ENCODE results near the gene CCDC148.

The CCDC148 gene

GRCh38 chr2:158131919-158132566, 324.5 kb downstream of the CCDC148 start:
- no peak for TF ChIP-seq CTCF (IDR thresholded peaks at IDR 0.05; ENCODE audit: extremely low read depth, missing control alignments)
- no peak for DNase-seq (ENCODE audit: low spot score)

GRCh38 chr2:158131483-158131912, 325.1 kb downstream of the CCDC148 start:
- no peak for DNase-seq (ENCODE audit: low spot score)
- no peak for TF ChIP-seq CTCF (IDR thresholded peaks at IDR 0.05; ENCODE audit: extremely low read depth, missing control alignments)

- DNase-seq (ENCODE audit: low spot score): no peak
- TF ChIP-seq CTCF (IDR thresholded peaks at IDR 0.05; ENCODE audit: extremely low read depth, missing control alignments): no peak
Measured at GRCh38 chr2:158130832-158131473, 325.6 kb downstream of the CCDC148 start.

GRCh38 chr2:158129037-158129436, 327.5 kb downstream of the CCDC148 start:
- TF ChIP-seq CTCF (IDR thresholded peaks at IDR 0.05; ENCODE audit: extremely low read depth, missing control alignments): no peak
- no peak for DNase-seq (ENCODE audit: low spot score)

GRCh38 chr2:158128168-158128973, 328.2 kb downstream of the CCDC148 start:
- no peak for DNase-seq (ENCODE audit: low spot score)
- no peak for TF ChIP-seq CTCF (IDR thresholded peaks at IDR 0.05; ENCODE audit: extremely low read depth, missing control alignments)

GRCh38 chr2:158127380-158127804, 329.2 kb downstream of the CCDC148 start:
- TF ChIP-seq CTCF (IDR thresholded peaks at IDR 0.05; ENCODE audit: extremely low read depth, missing control alignments): no peak
- DNase-seq (ENCODE audit: low spot score): no peak

All from GM20000 (cell line).